K562 (cell line): ENCODE results near the gene NRP2. TPM values are rescaled to one million over a fixed set of nuclear protein-coding genes. Genes with fewer than 3 reads are reported as not detected.

Source experiments
- ATAC-seq: fragments of 200-7000 bp; cut with Tn5 transposase; 3 replicates; pipeline ENCODE4 v1.9.1; 2020; ENCODE audit warnings: moderate library complexity
- BruUV-seq: library from RNA; stranded (reverse); fragments of 400-500 nt; replicated peaks from 2 replicates; lab custom pipeline; 2021; lab: Mats Ljungman, UMichigan
- CTCF ChIA-PET: fragments of 300-600 bp; formaldehyde crosslinking; extraction: SDS; loops from one replicate; lab custom pipeline; 2021; ENCODE audit warnings: low intra/inter-chr PET ratio; lab: Yijun Ruan, JAX
- POLR2A ChIA-PET: fragments of 300-600, 350-650 bp; sonication (Branson Sonifier 250); formaldehyde crosslinking; extraction: SDS; loops from one replicate; lab custom pipeline; 2021; ENCODE audit warnings: antibody characterized with exemption, inconsistent platforms; lab: Yijun Ruan, JAX
- DNase-seq, 4 experiments: peaks; one replicate each; pipeline versions ENCODE4 v3.0.0 to v3.0.0-alpha.2; 2011 to 2018; ENCODE audit warnings: low spot score in 3 of 4, mixed read lengths in 3 of 4; ENCODE audit errors: extremely low read depth in 1 of 4
- FAIRE-seq: peaks from 2 replicates; lab custom pipeline; 2011; peaks lifted over from hg19 to GRCh38; lab: Jason Lieb, UNC
- H2AFZ ChIP-seq: 2 replicates; pipeline ENCODE4 v1.6.0; 2011; ENCODE audit warnings: low read depth, low read length, control low read depth, inconsistent platforms
- H3K27ac ChIP-seq: fragments of 200-600 bp; 3 replicates; pipeline ENCODE4 v1.8.0; 2011; ENCODE audit warnings: low read depth, mild to moderate bottlenecking, control low read depth, inconsistent platforms, low read length, moderate library complexity, mixed read lengths; ENCODE audit errors: extremely low read depth
- H3K27me3 ChIP-seq, 2 experiments: fragments of 300-600 bp in 1 of 2; 2 replicates in 1 of 2; 3 replicates in 1 of 2; pipeline versions ENCODE4 v1.6.0 to v1.8.0; 2011; ENCODE audit warnings: inconsistent platforms in 2 of 2, low read length in 2 of 2, mild to moderate bottlenecking in 1 of 2, mixed read lengths in 1 of 2, moderate library complexity in 1 of 2; ENCODE audit not compliant: control insufficient read depth in 2 of 2, insufficient read depth in 2 of 2
- H3K36me3 ChIP-seq: fragments of 300-600 bp; 3 replicates; pipeline ENCODE4 v1.8.0; 2011; ENCODE audit warnings: mild to moderate bottlenecking, low read length, inconsistent platforms; ENCODE audit not compliant: control insufficient read depth, insufficient read depth
- H3K4me1 ChIP-seq, 2 experiments: fragments of 200-600 bp in 1 of 2; replicated peaks in 1 of 2; 2 replicates in 1 of 2; 3 replicates in 1 of 2; pipeline versions ENCODE4 v1.5.1 to v1.8.0; 2011; ENCODE audit warnings: inconsistent platforms in 2 of 2, low read length in 2 of 2, mild to moderate bottlenecking in 1 of 2, mixed read lengths in 1 of 2, moderate library complexity in 1 of 2; ENCODE audit not compliant: control insufficient read depth in 2 of 2, insufficient read depth in 2 of 2
- H3K4me2 ChIP-seq: 2 replicates; pipeline ENCODE4 v1.6.1; 2011; ENCODE audit warnings: low read length, control low read depth, inconsistent platforms, mixed read lengths; ENCODE audit not compliant: insufficient read depth
- H3K4me3 ChIP-seq: fragments of 200-600 bp; sonication (generic), shearing (Covaris generic); 2 replicates; pipeline ENCODE4 v1.5.1; 2016; ENCODE audit warnings: control low read depth, inconsistent platforms
- H3K79me2 ChIP-seq: fragments of 200-600 bp; 3 replicates; pipeline ENCODE4 v1.8.0; 2011; ENCODE audit warnings: low read length, inconsistent platforms; ENCODE audit not compliant: control insufficient read depth, insufficient read depth
- H3K9ac ChIP-seq, 2 experiments: 2 replicates each; pipeline versions ENCODE4 v1.6.0 to v1.6.1; 2011; ENCODE audit warnings: low read depth in 2 of 2, low read length in 2 of 2, control low read depth in 1 of 2, inconsistent platforms in 1 of 2, mild to moderate bottlenecking in 1 of 2, mixed read lengths in 1 of 2; ENCODE audit not compliant: insufficient read depth in 1 of 2
- H3K9me1 ChIP-seq: one replicate; pipeline ENCODE4 v1.6.0; 2011; ENCODE audit warnings: inconsistent platforms, mild to moderate bottlenecking, low read length, moderate library complexity; ENCODE audit not compliant: control insufficient read depth, insufficient read depth
- H3K9me3 ChIP-seq: replicated peaks from 2 replicates; pipeline ENCODE4 v1.5.1; 2011; ENCODE audit warnings: low read depth, low read length, inconsistent platforms; ENCODE audit not compliant: control insufficient read depth, insufficient read depth
- H4K20me1 ChIP-seq: replicated peaks from 2 replicates; pipeline ENCODE4 v1.6.1; 2011; ENCODE audit warnings: low read length, inconsistent platforms, mixed read lengths; ENCODE audit not compliant: control insufficient read depth, insufficient read depth
- BACH1 ChIP-seq: fragments of 200-800 bp; sonication (Bioruptor generic); IDR thresholded peaks from 2 replicates; pipeline ENCODE4 v1.6.1; 2016; ENCODE audit warnings: missing genetic modification characterization, missing compliant biosample characterization
- ELF4 ChIP-seq: fragments of 450-650 bp; formaldehyde crosslinking; IDR thresholded peaks from 2 replicates; pipeline ENCODE4 v1.4.0; 2022; ENCODE audit warnings: missing genetic modification characterization
- ESRRA ChIP-seq: fragments of 450-650 bp; IDR thresholded peaks from 2 replicates; pipeline ENCODE4 v1.6.1; 2014; ENCODE audit warnings: low read depth, mild to moderate bottlenecking, moderate library complexity, borderline replicate concordance
- KDM4B ChIP-seq, 2 experiments: fragments of 450-650 bp in 1 of 2; sonication (generic) in 1 of 2; IDR thresholded peaks; 2 replicates each; pipeline ENCODE4 v1.6.1; 2016 to 2017; ENCODE audit warnings: borderline replicate concordance in 2 of 2, antibody characterized with exemption in 1 of 2, low read depth in 1 of 2, mild to moderate bottlenecking in 1 of 2
- MAX ChIP-seq: sonication (generic); formaldehyde crosslinking; IDR thresholded peaks from 2 replicates; pipeline ENCODE4 v1.9.0; 2022; ENCODE audit warnings: mild to moderate bottlenecking, missing genetic modification reagents
- NELFE ChIP-seq: IDR thresholded peaks from 2 replicates; pipeline ENCODE4 v1.6.1; 2011; ENCODE audit warnings: mild to moderate bottlenecking; ENCODE audit not compliant: insufficient read depth, insufficient read length
- NR2C1 ChIP-seq, 2 experiments: fragments of 450-650 bp; IDR thresholded peaks; 2 replicates each; pipeline ENCODE4 v1.6.1; 2017; ENCODE audit warnings: mild to moderate bottlenecking in 2 of 2, antibody characterized with exemption in 1 of 2, inconsistent platforms in 1 of 2, missing compliant biosample characterization in 1 of 2, missing genetic modification characterization in 1 of 2
- PBX2 ChIP-seq, 2 experiments: IDR thresholded peaks in 1 of 2; conservative IDR thresholded peaks in 1 of 2; 2 replicates each; pipeline ENCODE4 v1.6.1; 2016; ENCODE audit warnings: low read depth in 2 of 2, mild to moderate bottlenecking in 1 of 2, missing compliant biosample characterization in 1 of 2, missing genetic modification characterization in 1 of 2, moderate library complexity in 1 of 2
- ZKSCAN3 ChIP-seq: fragments of 250-450 bp; sonication (Bioruptor Pico); IDR thresholded peaks from 2 replicates; pipeline ENCODE4 v1.4.0; 2020
- ZNF274 ChIP-seq: IDR thresholded peaks from 2 replicates; pipeline ENCODE4 v1.6.1; 2011; ENCODE audit warnings: low read depth, mild to moderate bottlenecking, low read length, moderate library complexity, borderline replicate concordance
- ZSCAN29 ChIP-seq: fragments of 450-650 bp; IDR thresholded peaks from 2 replicates; pipeline ENCODE4 v1.6.1; 2017
- WGBS: fragments of 100-300 bp; shearing (Covaris generic); methylation state at CpG from one replicate; pipeline ENCODE4 v1.1.6; 2016; ENCODE audit warnings: low coverage, mixed read lengths; ENCODE audit not compliant: insufficient coverage; ENCODE audit errors: missing lambda C conversion rate; 5-methylcytosine and 5-hydroxymethylcytosine counted together
- in situ Hi-C: fragments of 300-500 bp; cut with MboI; formaldehyde crosslinking; loops from 4 replicates; pipeline ENCODE4 v1.15.0; 2018; ENCODE audit warnings: inconsistent platforms, mixed read lengths
- intact Hi-C: fragments of 100-400 bp; cut with micrococcal nuclease; formaldehyde crosslinking; loops from 2 replicates; pipeline ENCODE4 v1.14.2; 2022
- polyA plus RNA-seq, 8 experiments: library from polyadenylated mRNA; depleted of rRNA in 4 of 8; stranded (reverse) in 5 of 8; unstranded in 3 of 8; fragments of >200 nt; fragmentation: Nextera tagmentation in 2 of 8; fragmentation: Illumina TruSeq in 1 of 8; extraction: Ambion mirVana in 2 of 8; extraction: Trizol in 1 of 8; gene quantifications; 2 replicates each; pipeline versions ENCODE4 v1.2.1 to v1.2.3, GENCODE V29; 2011 to 2014; ENCODE audit warnings: inconsistent platforms in 1 of 8, missing spikeins in 1 of 8
- total RNA-seq, 7 experiments: library from RNA; depleted of rRNA in 6 of 7; stranded (reverse); fragments of >200 nt in 6 of 7; fragmentation: Illumina TruSeq in 2 of 7; extraction: Trizol in 2 of 7; gene quantifications; 2 replicates each; pipeline versions ENCODE4 v1.2.1 to v1.2.3, GENCODE V29; 2011 to 2021; ENCODE audit warnings: low replicate concordance in 1 of 7

The NRP2 gene
- total and polyA plus RNA-seq, 9 of the 15 experiments (the other 6 are each of a cell fraction or from before 2014, with no cell fraction given): 0.05 to 0.31 (median 0.15) TPM; not detected in 5

GRCh38 chr2:205686056-205686782 is 3.9 kb downstream of the NRP2 start (continued):
- TF ChIP-seq PBX2 (CRISPR knock-in tag; IDR thresholded peaks at IDR 0.05; ENCODE audit: low read depth): no peak
- TF ChIP-seq PBX2 (tag; conservative IDR thresholded peaks at IDR 0.05; ENCODE audit: low read depth): no peak
- TF ChIP-seq ELF4 (CRISPR knock-in tag): no peak

GRCh38 chr2:205686783-205687640 is 4.7 kb downstream of the NRP2 start:
- Histone ChIP-seq H3K4me2 (no peak overlapping the region), H3K4me1 (peaks cover 0 to 12% of the 10 kb centered on the region in 2 experiments; a peak in 2 of 5 replicates), H3K9ac (no peak overlapping the region), H3K36me3 (no peaks in the 10 kb centered on the region), H3K9me1 (no peaks in the 10 kb centered on the region), H3K79me2 (no peaks in the 10 kb centered on the region), H3K27ac (no peak overlapping the region), H2AFZ (no peak overlapping the region), H3K27me3 (peaks cover 3 to 37% of the 10 kb centered on the region in 2 experiments; a peak in 3 of 5 replicates), H4K20me1 (no peaks in the 10 kb centered on the region), H3K4me3 (no peak overlapping the region), H3K9me3 (no peaks in the 10 kb centered on the region)
- intact Hi-C loops: no loop called here
- ChIA-PET CTCF (no interaction called here), POLR2A (no interaction called here)
- FAIRE-seq (no peak), ATAC-seq (no peak), DNase-seq (no peak)
- 2% methylated on average over 26 of the region's 28 CpGs for WGBS
- in situ Hi-C loops: loop anchor here (25.0 kb wide), 1 partner anchor 1425 kb away; no protein-coding TSS in a partner anchor
- BruUV-seq: no TSS peak
- TF ChIP-seq MAX: no peak
- TF ChIP-seq ZKSCAN3: no peak
- no peak for TF ChIP-seq PBX2 (CRISPR knock-in tag; IDR thresholded peaks at IDR 0.05; ENCODE audit: low read depth)
- no peak for TF ChIP-seq PBX2 (tag; conservative IDR thresholded peaks at IDR 0.05; ENCODE audit: low read depth)
- TF ChIP-seq ESRRA: no peak
- no peak for TF ChIP-seq ZSCAN29
- no peak for TF ChIP-seq ZNF274
- TF ChIP-seq KDM4B (IDR thresholded peaks at IDR 0.05; ENCODE audit: borderline replicate concordance in 2 of 2, low read depth in 1 of 2): no peak
- TF ChIP-seq BACH1: no peak
- TF ChIP-seq NELFE: no peak
- TF ChIP-seq NR2C1 (IDR thresholded peaks at IDR 0.05): no peak
- no peak for TF ChIP-seq NR2C1 (tag; IDR thresholded peaks at IDR 0.05)
